K562 (cell line): ENCODE results near the gene TERB2. TPM values are rescaled to one million over a fixed set of nuclear protein-coding genes. Genes with fewer than 3 reads are reported as not detected.

Source experiments
- ARHGAP35 ChIP-seq: fragments of 450-650 bp; IDR thresholded peaks from 2 replicates; pipeline ENCODE4 v1.6.1; 2018; ENCODE audit not compliant: partially characterized antibody
- HMGN3 ChIP-seq: IDR thresholded peaks from 2 replicates; pipeline ENCODE4 v1.6.1; 2011; ENCODE audit warnings: borderline replicate concordance, low read depth, mild to moderate bottlenecking, mixed read lengths, low read length; ENCODE audit not compliant: insufficient read length; ENCODE audit errors: extremely low read depth
- HNRNPH1 ChIP-seq: fragments of 200-400 bp; formaldehyde crosslinking; optimal IDR thresholded peaks from 2 replicates; pipeline ENCODE3; 2017; ENCODE audit warnings: low read depth, mild to moderate bottlenecking, low read length, moderate library complexity
- NBN ChIP-seq: fragments of 450-650 bp; IDR thresholded peaks from 2 replicates; pipeline ENCODE4 v1.6.1; 2016; ENCODE audit warnings: low read depth, mild to moderate bottlenecking
- NR2C1 ChIP-seq, 2 experiments: fragments of 450-650 bp; IDR thresholded peaks; 2 replicates each; pipeline ENCODE4 v1.6.1; 2017; ENCODE audit warnings: mild to moderate bottlenecking in 2 of 2, antibody characterized with exemption in 1 of 2, inconsistent platforms in 1 of 2, missing compliant biosample characterization in 1 of 2, missing genetic modification characterization in 1 of 2
- SMAD3 ChIP-seq: fragments of 450-650 bp; formaldehyde crosslinking; conservative IDR thresholded peaks from 2 replicates; pipeline ENCODE4 v1.4.0; 2020; ENCODE audit warnings: mild to moderate bottlenecking
- TARDBP ChIP-seq: fragments of 450-650 bp; IDR thresholded peaks from 2 replicates; pipeline ENCODE4 v1.6.1; 2016
- TCFL5 ChIP-seq: fragments of 250-450 bp; sonication (Bioruptor Pico); conservative IDR thresholded peaks from 2 replicates; pipeline ENCODE4 v1.6.1; 2021; ENCODE audit warnings: mild to moderate bottlenecking, moderate library complexity, matching md5 sums
- WHSC1 ChIP-seq: IDR thresholded peaks from one replicate; pipeline ENCODE4 v1.6.1; 2012; ENCODE audit warnings: low read length, control low read depth, inconsistent platforms
- YBX1 ChIP-seq: fragments of 450-650 bp; IDR thresholded peaks from 2 replicates; pipeline ENCODE4 v1.7.1; 2016; ENCODE audit warnings: mild to moderate bottlenecking
- ZNF121 ChIP-seq: sonication (generic); formaldehyde crosslinking; conservative IDR thresholded peaks from 2 replicates; pipeline ENCODE4 v1.8.0; 2022; ENCODE audit warnings: missing genetic modification reagents
- ZNF282 ChIP-seq: sonication (generic); formaldehyde crosslinking; IDR thresholded peaks from 2 replicates; pipeline ENCODE4 v1.8.1; 2023; ENCODE audit warnings: missing genetic modification reagents
- ZNF354B ChIP-seq: fragments of 250-450 bp; sonication (Bioruptor Pico); IDR thresholded peaks from 2 replicates; pipeline ENCODE4 v1.4.0; 2020
- ZNF398 ChIP-seq: fragments of 250-450 bp; sonication (Bioruptor Pico); IDR thresholded peaks from 2 replicates; pipeline ENCODE4 v1.8.0; 2021; ENCODE audit warnings: moderate library complexity, mild to moderate bottlenecking, inconsistent platforms
- polyA plus RNA-seq, 8 experiments: library from polyadenylated mRNA; depleted of rRNA in 4 of 8; stranded (reverse) in 5 of 8; unstranded in 3 of 8; fragments of >200 nt; fragmentation: Nextera tagmentation in 2 of 8; fragmentation: Illumina TruSeq in 1 of 8; extraction: Ambion mirVana in 2 of 8; extraction: Trizol in 1 of 8; gene quantifications; 2 replicates each; pipeline versions ENCODE4 v1.2.1 to v1.2.3, GENCODE V29; 2011 to 2014; ENCODE audit warnings: inconsistent platforms in 1 of 8, missing spikeins in 1 of 8
- total RNA-seq, 7 experiments: library from RNA; depleted of rRNA in 6 of 7; stranded (reverse); fragments of >200 nt in 6 of 7; fragmentation: Illumina TruSeq in 2 of 7; extraction: Trizol in 2 of 7; gene quantifications; 2 replicates each; pipeline versions ENCODE4 v1.2.1 to v1.2.3, GENCODE V29; 2011 to 2021; ENCODE audit warnings: low replicate concordance in 1 of 7
- TF ChIP-seq, protein P1 (sequence below), 2 experiments: fragments of 450-650 bp in 1 of 2; sonication (generic) in 1 of 2; formaldehyde crosslinking in 1 of 2; IDR thresholded peaks; 2 replicates each; pipeline versions ENCODE4 v1.7.1 to v1.9.0; 2016 to 2022; ENCODE audit warnings: inconsistent platforms in 1 of 2, mild to moderate bottlenecking in 1 of 2, missing genetic modification reagents in 1 of 2
- TF ChIP-seq, protein P2 (sequence below): fragments of 250-450 bp; sonication (Bioruptor Pico); IDR thresholded peaks from 2 replicates; pipeline ENCODE4 v1.8.0; 2021; ENCODE audit warnings: mild to moderate bottlenecking, moderate library complexity

The TERB2 gene
- total and polyA plus RNA-seq, 9 of the 15 experiments (the other 6 are each of a cell fraction or from before 2014, with no cell fraction given), result not detected

GRCh38 chr15:45022871-45023658 lies 66.6 kb downstream of the TERB2 start, which contains the start of gene SORD (continued):
- peak; percentile 36 for TF ChIP-seq HMGN3
- TF ChIP-seq TARDBP, result no peak
- 0 out of 2 replicates have a peak, but pooled peaks have one; percentile 68 for TF ChIP-seq NBN
- no peak for TF ChIP-seq NR2C1 (IDR thresholded peaks at IDR 0.05)
- TF ChIP-seq NR2C1 (tag; IDR thresholded peaks at IDR 0.05), result no peak
- no peak for TF ChIP-seq ARHGAP35
- TF ChIP-seq, protein P1, sequence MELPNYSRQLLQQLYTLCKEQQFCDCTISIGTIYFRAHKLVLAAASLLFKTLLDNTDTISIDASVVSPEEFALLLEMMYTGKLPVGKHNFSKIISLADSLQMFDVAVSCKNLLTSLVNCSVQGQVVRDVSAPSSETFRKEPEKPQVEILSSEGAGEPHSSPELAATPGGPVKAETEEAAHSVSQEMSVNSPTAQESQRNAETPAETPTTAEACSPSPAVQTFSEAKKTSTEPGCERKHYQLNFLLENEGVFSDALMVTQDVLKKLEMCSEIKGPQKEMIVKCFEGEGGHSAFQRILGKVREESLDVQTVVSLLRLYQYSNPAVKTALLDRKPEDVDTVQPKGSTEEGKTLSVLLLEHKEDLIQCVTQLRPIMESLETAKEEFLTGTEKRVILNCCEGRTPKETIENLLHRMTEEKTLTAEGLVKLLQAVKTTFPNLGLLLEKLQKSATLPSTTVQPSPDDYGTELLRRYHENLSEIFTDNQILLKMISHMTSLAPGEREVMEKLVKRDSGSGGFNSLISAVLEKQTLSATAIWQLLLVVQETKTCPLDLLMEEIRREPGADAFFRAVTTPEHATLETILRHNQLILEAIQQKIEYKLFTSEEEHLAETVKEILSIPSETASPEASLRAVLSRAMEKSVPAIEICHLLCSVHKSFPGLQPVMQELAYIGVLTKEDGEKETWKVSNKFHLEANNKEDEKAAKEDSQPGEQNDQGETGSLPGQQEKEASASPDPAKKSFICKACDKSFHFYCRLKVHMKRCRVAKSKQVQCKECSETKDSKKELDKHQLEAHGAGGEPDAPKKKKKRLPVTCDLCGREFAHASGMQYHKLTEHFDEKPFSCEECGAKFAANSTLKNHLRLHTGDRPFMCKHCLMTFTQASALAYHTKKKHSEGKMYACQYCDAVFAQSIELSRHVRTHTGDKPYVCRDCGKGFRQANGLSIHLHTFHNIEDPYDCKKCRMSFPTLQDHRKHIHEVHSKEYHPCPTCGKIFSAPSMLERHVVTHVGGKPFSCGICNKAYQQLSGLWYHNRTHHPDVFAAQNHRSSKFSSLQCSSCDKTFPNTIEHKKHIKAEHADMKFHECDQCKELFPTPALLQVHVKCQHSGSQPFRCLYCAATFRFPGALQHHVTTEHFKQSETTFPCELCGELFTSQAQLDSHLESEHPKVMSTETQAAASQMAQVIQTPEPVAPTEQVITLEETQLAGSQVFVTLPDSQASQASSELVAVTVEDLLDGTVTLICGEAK (IDR thresholded peaks at IDR 0.05), result no peak
- TF ChIP-seq, protein P1 (CRISPR knock-in tag; IDR thresholded peaks at IDR 0.05), result no peak
- no peak for TF ChIP-seq SMAD3
- TF ChIP-seq ZNF354B (CRISPR knock-in tag), result no peak
- no peak for TF ChIP-seq HNRNPH1
- no peak for TF ChIP-seq ZNF282
- TF ChIP-seq, protein P2, sequence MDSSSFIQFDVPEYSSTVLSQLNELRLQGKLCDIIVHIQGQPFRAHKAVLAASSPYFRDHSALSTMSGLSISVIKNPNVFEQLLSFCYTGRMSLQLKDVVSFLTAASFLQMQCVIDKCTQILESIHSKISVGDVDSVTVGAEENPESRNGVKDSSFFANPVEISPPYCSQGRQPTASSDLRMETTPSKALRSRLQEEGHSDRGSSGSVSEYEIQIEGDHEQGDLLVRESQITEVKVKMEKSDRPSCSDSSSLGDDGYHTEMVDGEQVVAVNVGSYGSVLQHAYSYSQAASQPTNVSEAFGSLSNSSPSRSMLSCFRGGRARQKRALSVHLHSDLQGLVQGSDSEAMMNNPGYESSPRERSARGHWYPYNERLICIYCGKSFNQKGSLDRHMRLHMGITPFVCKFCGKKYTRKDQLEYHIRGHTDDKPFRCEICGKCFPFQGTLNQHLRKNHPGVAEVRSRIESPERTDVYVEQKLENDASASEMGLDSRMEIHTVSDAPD, result no peak
- no peak for TF ChIP-seq ZNF398 (CRISPR knock-in tag)
- no peak for TF ChIP-seq WHSC1
- TF ChIP-seq TCFL5, result no peak
- no peak for TF ChIP-seq YBX1
- no peak for TF ChIP-seq ZNF121
